K562 (cell line): ENCODE results near the gene EFHB. TPM values are rescaled to one million over a fixed set of nuclear protein-coding genes. Genes with fewer than 3 reads are reported as not detected.
A peak's percentile ranks its signal among the peaks of the same experiment; 100 is the strongest.

Experiments
- ATAC-seq: fragments of 200-7000 bp; cut with Tn5 transposase; 3 replicates; pipeline ENCODE4 v1.9.1; 2020; ENCODE audit warnings: moderate library complexity
- Bru-seq: library from RNA; stranded (reverse); fragments of 400-500 nt; gene quantifications from one replicate; lab custom pipeline; 2021; lab: Mats Ljungman, UMichigan
- BruChase-seq, 2 experiments: library from RNA; stranded (reverse); fragments of 400-500 nt; gene quantifications; one replicate each; lab custom pipeline; 2021; lab: Mats Ljungman, UMichigan
- BruUV-seq: library from RNA; stranded (reverse); fragments of 400-500 nt; replicated peaks from 2 replicates; lab custom pipeline; 2021; lab: Mats Ljungman, UMichigan
- CTCF ChIA-PET: fragments of 300-600 bp; formaldehyde crosslinking; extraction: SDS; loops from one replicate; lab custom pipeline; 2021; ENCODE audit warnings: low intra/inter-chr PET ratio; lab: Yijun Ruan, JAX
- POLR2A ChIA-PET: fragments of 300-600, 350-650 bp; sonication (Branson Sonifier 250); formaldehyde crosslinking; extraction: SDS; loops from one replicate; lab custom pipeline; 2021; ENCODE audit warnings: antibody characterized with exemption, inconsistent platforms; lab: Yijun Ruan, JAX
- DNase-seq, 4 experiments: peaks; one replicate each; pipeline versions ENCODE4 v3.0.0 to v3.0.0-alpha.2; 2011 to 2018; ENCODE audit warnings: low spot score in 3 of 4, mixed read lengths in 3 of 4; ENCODE audit errors: extremely low read depth in 1 of 4
- FAIRE-seq: peaks from 2 replicates; lab custom pipeline; 2011; peaks lifted over from hg19 to GRCh38; lab: Jason Lieb, UNC
- H2AFZ ChIP-seq: 2 replicates; pipeline ENCODE4 v1.6.0; 2011; ENCODE audit warnings: low read depth, low read length, control low read depth, inconsistent platforms
- H3K27ac ChIP-seq: fragments of 200-600 bp; 3 replicates; pipeline ENCODE4 v1.8.0; 2011; ENCODE audit warnings: low read depth, mild to moderate bottlenecking, control low read depth, inconsistent platforms, low read length, moderate library complexity, mixed read lengths; ENCODE audit errors: extremely low read depth
- H3K27me3 ChIP-seq, 2 experiments: fragments of 300-600 bp in 1 of 2; 2 replicates in 1 of 2; 3 replicates in 1 of 2; pipeline versions ENCODE4 v1.6.0 to v1.8.0; 2011; ENCODE audit warnings: inconsistent platforms in 2 of 2, low read length in 2 of 2, mild to moderate bottlenecking in 1 of 2, mixed read lengths in 1 of 2, moderate library complexity in 1 of 2; ENCODE audit not compliant: control insufficient read depth in 2 of 2, insufficient read depth in 2 of 2
- H3K36me3 ChIP-seq: fragments of 300-600 bp; 3 replicates; pipeline ENCODE4 v1.8.0; 2011; ENCODE audit warnings: mild to moderate bottlenecking, low read length, inconsistent platforms; ENCODE audit not compliant: control insufficient read depth, insufficient read depth
- H3K4me1 ChIP-seq, 2 experiments: fragments of 200-600 bp in 1 of 2; replicated peaks in 1 of 2; 2 replicates in 1 of 2; 3 replicates in 1 of 2; pipeline versions ENCODE4 v1.5.1 to v1.8.0; 2011; ENCODE audit warnings: inconsistent platforms in 2 of 2, low read length in 2 of 2, mild to moderate bottlenecking in 1 of 2, mixed read lengths in 1 of 2, moderate library complexity in 1 of 2; ENCODE audit not compliant: control insufficient read depth in 2 of 2, insufficient read depth in 2 of 2
- H3K4me2 ChIP-seq: 2 replicates; pipeline ENCODE4 v1.6.1; 2011; ENCODE audit warnings: low read length, control low read depth, inconsistent platforms, mixed read lengths; ENCODE audit not compliant: insufficient read depth
- H3K4me3 ChIP-seq: fragments of 200-600 bp; sonication (generic), shearing (Covaris generic); 2 replicates; pipeline ENCODE4 v1.5.1; 2016; ENCODE audit warnings: control low read depth, inconsistent platforms
- H3K79me2 ChIP-seq: fragments of 200-600 bp; 3 replicates; pipeline ENCODE4 v1.8.0; 2011; ENCODE audit warnings: low read length, inconsistent platforms; ENCODE audit not compliant: control insufficient read depth, insufficient read depth
- H3K9ac ChIP-seq, 2 experiments: 2 replicates each; pipeline versions ENCODE4 v1.6.0 to v1.6.1; 2011; ENCODE audit warnings: low read depth in 2 of 2, low read length in 2 of 2, control low read depth in 1 of 2, inconsistent platforms in 1 of 2, mild to moderate bottlenecking in 1 of 2, mixed read lengths in 1 of 2; ENCODE audit not compliant: insufficient read depth in 1 of 2
- H3K9me1 ChIP-seq: one replicate; pipeline ENCODE4 v1.6.0; 2011; ENCODE audit warnings: inconsistent platforms, mild to moderate bottlenecking, low read length, moderate library complexity; ENCODE audit not compliant: control insufficient read depth, insufficient read depth
- H3K9me3 ChIP-seq: replicated peaks from 2 replicates; pipeline ENCODE4 v1.5.1; 2011; ENCODE audit warnings: low read depth, low read length, inconsistent platforms; ENCODE audit not compliant: control insufficient read depth, insufficient read depth
- H4K20me1 ChIP-seq: replicated peaks from 2 replicates; pipeline ENCODE4 v1.6.1; 2011; ENCODE audit warnings: low read length, inconsistent platforms, mixed read lengths; ENCODE audit not compliant: control insufficient read depth, insufficient read depth
- C11orf30 ChIP-seq: fragments of 450-650 bp; IDR thresholded peaks from 2 replicates; pipeline ENCODE4 v1.6.1; 2016; ENCODE audit warnings: low read depth, mild to moderate bottlenecking
- CBX2 ChIP-seq: fragments of 200-600 bp; sonication (generic); IDR thresholded peaks from one replicate; pipeline ENCODE4 v1.6.1; 2012; ENCODE audit warnings: mild to moderate bottlenecking, low read length, inconsistent platforms; ENCODE audit not compliant: insufficient read depth, poor library complexity, severe bottlenecking
- CBX3 ChIP-seq, 2 experiments: IDR thresholded peaks; 1 replicate in 1 of 2; 2 replicates in 1 of 2; pipeline ENCODE4 v1.6.1; 2012; ENCODE audit warnings: inconsistent platforms in 2 of 2, low read length in 2 of 2, borderline replicate concordance in 1 of 2, control low read depth in 1 of 2
- CHD2 ChIP-seq: IDR thresholded peaks from 2 replicates; pipeline ENCODE4 v1.6.1; 2011; ENCODE audit warnings: low read depth, low read length
- ETV1 ChIP-seq: fragments of 450-650 bp; conservative IDR thresholded peaks from 2 replicates; pipeline ENCODE4 v1.6.1; 2016; ENCODE audit warnings: missing genetic modification characterization, control low read depth, low read depth, missing compliant biosample characterization
- LEF1 ChIP-seq: fragments of 450-650 bp; IDR thresholded peaks from 2 replicates; pipeline ENCODE4 v1.6.1; 2016; ENCODE audit warnings: mild to moderate bottlenecking
- MCM3 ChIP-seq: fragments of 450-650 bp; IDR thresholded peaks from 2 replicates; pipeline ENCODE4 v1.6.1; 2016
- NCOR1 ChIP-seq: fragments of 450-650 bp; IDR thresholded peaks from 2 replicates; pipeline ENCODE4 v1.6.1; 2016; ENCODE audit warnings: mild to moderate bottlenecking, moderate library complexity
- NFATC3 ChIP-seq: fragments of 450-650 bp; IDR thresholded peaks from 2 replicates; pipeline ENCODE4 v1.6.1; 2017; ENCODE audit warnings: mild to moderate bottlenecking
- NR2C2 ChIP-seq, 2 experiments: fragments of 200-800 bp in 1 of 2; sonication (Bioruptor generic) in 1 of 2; sonication (generic) in 1 of 2; formaldehyde crosslinking in 1 of 2; IDR thresholded peaks; 2 replicates each; pipeline versions ENCODE4 v1.6.1 to v1.8.0; 2016 to 2022; ENCODE audit warnings: mild to moderate bottlenecking in 1 of 2, missing compliant biosample characterization in 1 of 2, missing genetic modification characterization in 1 of 2, missing genetic modification reagents in 1 of 2
- PHB2 ChIP-seq: fragments of 450-650 bp; IDR thresholded peaks from 2 replicates; pipeline ENCODE4 v1.6.1; 2017; ENCODE audit warnings: low read depth
- POLR2G ChIP-seq: fragments of 200-400 bp; formaldehyde crosslinking; IDR thresholded peaks from 2 replicates; pipeline ENCODE4 v1.6.1; 2017; ENCODE audit warnings: low read depth, mild to moderate bottlenecking, antibody characterized with exemption, low read length, moderate library complexity
- SMAD3 ChIP-seq: fragments of 450-650 bp; formaldehyde crosslinking; conservative IDR thresholded peaks from 2 replicates; pipeline ENCODE4 v1.4.0; 2020; ENCODE audit warnings: mild to moderate bottlenecking
- TAF15 ChIP-seq: fragments of 200-400 bp; formaldehyde crosslinking; IDR thresholded peaks from 2 replicates; pipeline ENCODE4 v1.6.1; 2017; ENCODE audit warnings: mild to moderate bottlenecking, low read depth, low read length, moderate library complexity
- UBTF ChIP-seq, 2 experiments: IDR thresholded peaks; 2 replicates each; pipeline ENCODE4 v1.6.1; 2012; ENCODE audit warnings: improper control_type of control experiment in 2 of 2, low read depth in 2 of 2, low read length in 2 of 2, borderline replicate concordance in 1 of 2
- YBX1 ChIP-seq: fragments of 450-650 bp; IDR thresholded peaks from 2 replicates; pipeline ENCODE4 v1.7.1; 2016; ENCODE audit warnings: mild to moderate bottlenecking
- ZNF57 ChIP-seq: fragments of 450-650 bp; formaldehyde crosslinking; IDR thresholded peaks from 2 replicates; pipeline ENCODE4 v1.4.0; 2020; ENCODE audit warnings: mild to moderate bottlenecking, moderate library complexity
- whole genome bisulfite sequencing: fragments of 100-300 bp; shearing (Covaris generic); methylation state at CpG from one replicate; pipeline ENCODE4 v1.1.6; 2016; ENCODE audit warnings: low coverage, mixed read lengths; ENCODE audit not compliant: insufficient coverage; ENCODE audit errors: missing lambda C conversion rate; 5-methylcytosine and 5-hydroxymethylcytosine counted together
- in situ Hi-C: fragments of 300-500 bp; cut with MboI; formaldehyde crosslinking; loops from 4 replicates; pipeline ENCODE4 v1.15.0; 2018; ENCODE audit warnings: inconsistent platforms, mixed read lengths
- intact Hi-C: fragments of 100-400 bp; cut with micrococcal nuclease; formaldehyde crosslinking; loops from 2 replicates; pipeline ENCODE4 v1.14.2; 2022
- long read RNA-seq, 3 experiments: library from polyadenylated mRNA in 2 of 3; library from RNA in 1 of 3; unstranded in 2 of 3; stranded (forward) in 1 of 3; transcript quantifications; one replicate each; pipeline ENCODE4 v2.0.0, GENCODE V29; 2019 to 2022
- polyA minus RNA-seq, 3 experiments: library from RNA; depleted of rRNA, polyadenylated mRNA; stranded (reverse); fragments of >200 nt; gene quantifications; 2 replicates each; pipeline ENCODE4 v1.2.3, GENCODE V29; 2011
- polyA plus RNA-seq, 8 experiments: library from polyadenylated mRNA; depleted of rRNA in 4 of 8; stranded (reverse) in 5 of 8; unstranded in 3 of 8; fragments of >200 nt; fragmentation: Nextera tagmentation in 2 of 8; fragmentation: Illumina TruSeq in 1 of 8; extraction: Ambion mirVana in 2 of 8; extraction: Trizol in 1 of 8; gene quantifications; 2 replicates each; pipeline versions ENCODE4 v1.2.1 to v1.2.3, GENCODE V29; 2011 to 2014; ENCODE audit warnings: inconsistent platforms in 1 of 8, missing spikeins in 1 of 8
- total RNA-seq, 7 experiments: library from RNA; depleted of rRNA in 6 of 7; stranded (reverse); fragments of >200 nt in 6 of 7; fragmentation: Illumina TruSeq in 2 of 7; extraction: Trizol in 2 of 7; gene quantifications; 2 replicates each; pipeline versions ENCODE4 v1.2.1 to v1.2.3, GENCODE V29; 2011 to 2021; ENCODE audit warnings: low replicate concordance in 1 of 7

EFHB gene
- total RNA-seq (2011; cell fraction: chromatin; rRNA removed; ENCODE audit: low replicate concordance), result 2.6 and 4.1 TPM in 2 replicates
- total RNA-seq (2011; cell fraction: nucleolus; rRNA removed), result 6.8 and 7.6 TPM in 2 replicates
- 7.9 and 9.7 TPM in 2 replicates for total RNA-seq (2011; cell fraction: nucleoplasm; rRNA removed)
- 2.0 and 4.0 TPM in 2 replicates for total RNA-seq (2014; rRNA removed)
- 1.6 and 1.7 TPM in 2 replicates for total RNA-seq (2014; rRNA removed; fragmentation: Illumina TruSeq; extraction: Trizol)
- 1.5 and 1.7 TPM in 2 replicates for total RNA-seq (2015; rRNA removed; fragmentation: Illumina TruSeq; extraction: Trizol)
- 1.5 and 2.0 TPM in 2 replicates for total RNA-seq (2021)
- polyA plus RNA-seq (2011; rRNA removed), result 1.4 and 2.3 TPM in 2 replicates
- 0.86 and 1.1 TPM in 2 replicates for polyA plus RNA-seq (2011; cell fraction: cytosol; rRNA removed)
- polyA plus RNA-seq (2011; cell fraction: nucleus; rRNA removed), result 5.7 and 7.3 TPM in 2 replicates
- polyA plus RNA-seq (2012), result 2.5 and 2.6 TPM in 2 replicates
- 2.5 and 3.6 TPM in 2 replicates for polyA plus RNA-seq (2014; fragmentation: Illumina TruSeq; extraction: Trizol)
- 1 to 10 TPM; 1.5 to 2.0 TPM for polyA plus RNA-seq (2014; fragmentation: Nextera tagmentation; extraction: Ambion mirVana)
- polyA plus RNA-seq (2014; rRNA removed), result 1.8 and 2.4 TPM in 2 replicates
- polyA minus RNA-seq (2011; rRNA and poly(A)+ RNA removed), result 2.9 and 3.0 TPM in 2 replicates
- polyA minus RNA-seq (2011; cell fraction: cytosol; rRNA and poly(A)+ RNA removed), result 1.7 TPM in 1 of 2 replicates, not detected in the other
- polyA minus RNA-seq (2011; cell fraction: nucleus; rRNA and poly(A)+ RNA removed), result 6.3 and 8.2 TPM in 2 replicates
- Bru-seq, nascent RNA, result percentile 45 among the genes with signal in this experiment
- percentile 42 among the genes with signal in this experiment for BruChase-seq, experiment 1, labeled RNA remaining after a 2-hour chase
- percentile 41 among the genes with signal in this experiment for BruChase-seq, experiment 2, labeled RNA remaining after a 6-hour chase
- long read RNA-seq, experiment 1, result 0 reads
- long read RNA-seq, experiment 2, result 0 reads
- long read RNA-seq, experiment 3, result 0 reads

DNA sequence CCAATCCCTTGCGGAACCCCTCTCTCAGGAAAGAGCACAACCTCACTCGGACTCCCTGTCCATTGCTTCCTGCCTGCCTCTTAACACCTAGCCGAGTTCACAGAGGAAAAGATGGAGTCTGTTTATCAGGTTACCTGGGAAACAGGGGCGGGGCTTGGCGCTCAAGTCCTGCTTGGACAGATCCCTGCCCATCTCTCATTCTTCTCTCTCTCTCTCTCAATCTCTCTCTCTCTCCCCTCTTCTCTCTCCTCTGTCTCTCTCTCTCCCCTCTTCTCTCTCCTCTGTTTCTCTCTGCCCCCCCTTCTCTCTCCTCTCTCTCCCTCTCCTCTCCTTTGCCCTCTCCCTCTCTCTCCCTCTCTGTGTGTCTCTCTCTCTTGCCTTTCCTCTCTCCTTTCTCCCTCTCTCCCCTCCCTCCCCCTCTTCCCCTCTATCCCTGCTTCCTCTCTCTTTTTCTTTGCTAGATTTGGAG is at the start of gene EFHB:
Gene EFHB, minus strand, starts transcription at position 120 of the 469 bp plus-strand sequence. CDS start 199 bp downstream, outside the sequence.
- CTCF ChIA-PET, result no interaction called here
- intact Hi-C loops, result loop anchor here (5.0 kb wide), 1 partner anchor 47 kb away; no protein-coding TSS in a partner anchor
- Histone ChIP-seq H3K4me1 (peaks cover 26 to 56% of the 10 kb centered on the region in 2 experiments), H3K27ac (peak within 1 kb of the TSS; percentile 38; the same call in 2 of the 3 replicates), H3K9ac (peak within 1 kb of the TSS; percentile 5 to 26; a peak in 2 of 4 replicates), H4K20me1 (no peaks in the 10 kb centered on the region), H3K4me2 (peak within 1 kb of the TSS; percentile 86), H3K36me3 (no peaks in the 10 kb centered on the region), H3K79me2 (no peaks in the 10 kb centered on the region), H3K9me3 (no peaks in the 10 kb centered on the region), H3K4me3 (peak within 1 kb of the TSS; percentile 20; the same call in 1 of the 2 replicates), H3K9me1 (no peaks in the 10 kb centered on the region), H2AFZ (peak within 1 kb of the TSS; percentile 96), H3K27me3 (no peaks in the 10 kb centered on the region)
- ATAC-seq (peak; percentile 84), DNase-seq (peak; percentile 73 to 94 (median 78)), FAIRE-seq (peak; percentile 82)
- no TSS peak for BruUV-seq
- POLR2A ChIA-PET, result no interaction called here
- WGBS, result 10% methylated on average over 5 of the region's 5 CpGs
- in situ Hi-C loops, result no loop called here
- TF ChIP-seq NR2C2 (CRISPR knock-in tag; IDR thresholded peaks at IDR 0.05), result no peak
- 0 out of 2 replicates have a peak, but pooled peaks have one; percentile 19 for TF ChIP-seq NR2C2 (tag; IDR thresholded peaks at IDR 0.05)
- no peak; the same call in 1 of the 2 replicates for TF ChIP-seq NCOR1
- TF ChIP-seq SMAD3 (CRISPR knock-in tag), result no peak
- TF ChIP-seq CHD2, result no peak
- TF ChIP-seq LEF1, result peak; percentile 65; the same call in 1 of the 2 replicates
- no peak for TF ChIP-seq C11orf30
- no peak for TF ChIP-seq TAF15
- no peak for TF ChIP-seq POLR2G
- peak; percentile 75; the same call in 1 of the 2 replicates for TF ChIP-seq NFATC3
- TF ChIP-seq ZNF57 (CRISPR knock-in tag), result no peak
- peak; percentile 80 for TF ChIP-seq PHB2
- TF ChIP-seq UBTF (IDR thresholded peaks at IDR 0.05; ENCODE audit: borderline replicate concordance in 1 of 2, low read depth in 2 of 2, low read length in 2 of 2), result no peak
- TF ChIP-seq CBX3 (IDR thresholded peaks at IDR 0.05; ENCODE audit: borderline replicate concordance in 1 of 2, low read length in 2 of 2), result no peak
- TF ChIP-seq MCM3, result 0 out of 2 replicates have a peak, but pooled peaks have one; percentile 52
- TF ChIP-seq ETV1 (tag), result peak; percentile 50
- TF ChIP-seq CBX2, result no peak
- TF ChIP-seq YBX1, result peak; percentile 97
